Left ventricle myocardium inferior (tissue), 1 donor: Measurements from ENCODE around the gene LNX1. TPM values are rescaled to one million over a fixed set of nuclear protein-coding genes. Genes with fewer than 3 reads are reported as not detected.

Experiments used
- DNase-seq: peaks from one replicate; pipeline ENCODE4 v3.0.0-alpha.2; 2020
- H3K27ac ChIP-seq: fragments of 200-600 bp; replicated peaks from 2 replicates; pipeline ENCODE4 v1.8.0; 2021
- H3K27me3 ChIP-seq: fragments of 200-600 bp; 2 replicates; pipeline ENCODE4 v1.8.0; 2021; ENCODE audit warnings: low read depth
- H3K36me3 ChIP-seq: fragments of 200-600 bp; 2 replicates; pipeline ENCODE4 v1.8.0; 2021
- H3K4me1 ChIP-seq: fragments of 200-600 bp; 2 replicates; pipeline ENCODE4 v1.8.0; 2021
- H3K4me3 ChIP-seq: fragments of 200-600 bp; 2 replicates; pipeline ENCODE4 v1.8.0; 2021; ENCODE audit warnings: mild to moderate bottlenecking, moderate library complexity
- H3K9me3 ChIP-seq: fragments of 200-600 bp; replicated peaks from 2 replicates; pipeline ENCODE4 v1.8.0; 2021
- CTCF ChIP-seq: fragments of 200-600 bp; IDR thresholded peaks from 2 replicates; pipeline ENCODE4 v1.8.0; 2021; ENCODE audit warnings: antibody characterized with exemption, mild to moderate bottlenecking, borderline replicate concordance
- intact Hi-C: fragments of 100-400 bp; cut with micrococcal nuclease; formaldehyde crosslinking; loops from one replicate; pipeline ENCODE4 v1.11.0; 2022
- total RNA-seq: library from RNA; stranded (reverse); fragmentation: NEBNext Ultra II Directional; extraction: Animal tissue kit (Norgen Biotek cat#: 25700); gene quantifications from one replicate; pipeline ENCODE4 v1.2.1, GENCODE V29; 2021
- donor health status: DM: no; HTN: yes; CAD: no; lungs with severe emphysema.

The LNX1 gene
- total RNA-seq, 1 donor from 2014 or later = 9.5 TPM

GRCh38 chr4:53583513-53583912, 7.8 kb downstream of the LNX1 start:
- Histone ChIP-seq H3K27ac (no peak overlapping the region), H3K4me3 (no peak overlapping the region), H3K9me3 (no peaks in the 10 kb centered on the region), H3K36me3 (no peaks in the 10 kb centered on the region), H3K27me3 (no peaks in the 10 kb centered on the region), H3K4me1 (peaks cover 24% of the 10 kb centered on the region)
- DNase-seq = no peak
- no peak for TF ChIP-seq CTCF
- intact Hi-C loops = no loop called here

GRCh38 chr4:53582194-53582593, 9.1 kb downstream of the LNX1 start:
- intact Hi-C loops = no loop called here
- no peak for DNase-seq
- Histone ChIP-seq H3K9me3 (no peaks in the 10 kb centered on the region), H3K27me3 (no peaks in the 10 kb centered on the region), H3K4me3 (no peak overlapping the region), H3K27ac (no peak overlapping the region), H3K36me3 (no peaks in the 10 kb centered on the region), H3K4me1 (peaks cover 28% of the 10 kb centered on the region)
- no peak for TF ChIP-seq CTCF

GRCh38 chr4:53580274-53580673, 11.0 kb downstream of the LNX1 start:
- H3K27ac ChIP-seq = no peak overlapping the region
- no peaks in the 10 kb centered on the region for H3K36me3 ChIP-seq
- H3K9me3 ChIP-seq = no peaks in the 10 kb centered on the region
- DNase-seq = no peak
- H3K27me3 ChIP-seq = no peaks in the 10 kb centered on the region
- TF ChIP-seq CTCF = no peak
- intact Hi-C loops = no loop called here
- H3K4me3 ChIP-seq = no peak overlapping the region
- H3K4me1 ChIP-seq = peaks cover 24% of the 10 kb centered on the region

GRCh38 chr4:53579826-53580225, 11.5 kb downstream of the LNX1 start:
- no peaks in the 10 kb centered on the region for H3K36me3 ChIP-seq
- H3K4me1 ChIP-seq = peaks cover 24% of the 10 kb centered on the region
- H3K9me3 ChIP-seq = no peaks in the 10 kb centered on the region
- H3K27me3 ChIP-seq = no peaks in the 10 kb centered on the region
- intact Hi-C loops = no loop called here
- no peak overlapping the region for H3K27ac ChIP-seq
- no peak for TF ChIP-seq CTCF
- no peak for DNase-seq
- H3K4me3 ChIP-seq = no peak overlapping the region

- DNase-seq = no peak
- no peaks in the 10 kb centered on the region for H3K27me3 ChIP-seq
- H3K36me3 ChIP-seq = no peaks in the 10 kb centered on the region
- H3K9me3 ChIP-seq = no peaks in the 10 kb centered on the region
- H3K4me1 ChIP-seq = peaks cover 24% of the 10 kb centered on the region
- intact Hi-C loops = no loop called here
- H3K4me3 ChIP-seq = no peak overlapping the region
- TF ChIP-seq CTCF = no peak
- no peak overlapping the region for H3K27ac ChIP-seq
Observed at GRCh38 chr4:53576676-53577372, 14.5 kb downstream of the LNX1 start.
